Fibroblast of skin of left quadriceps (primary cell): ENCODE data around the gene NET1.
"Not testable (repeated sequence)": the region's sequence is repeated elsewhere in the genome, so short reads cannot be mapped to it uniquely, and the experiment has no call there.

Source experiments
- DNase-seq, 2 experiments: peaks; one replicate each; pipeline ENCODE4 v3.0.0-alpha.2; 2013; ENCODE audit warnings: low read depth in 2 of 2

The NET1 gene, protein sequence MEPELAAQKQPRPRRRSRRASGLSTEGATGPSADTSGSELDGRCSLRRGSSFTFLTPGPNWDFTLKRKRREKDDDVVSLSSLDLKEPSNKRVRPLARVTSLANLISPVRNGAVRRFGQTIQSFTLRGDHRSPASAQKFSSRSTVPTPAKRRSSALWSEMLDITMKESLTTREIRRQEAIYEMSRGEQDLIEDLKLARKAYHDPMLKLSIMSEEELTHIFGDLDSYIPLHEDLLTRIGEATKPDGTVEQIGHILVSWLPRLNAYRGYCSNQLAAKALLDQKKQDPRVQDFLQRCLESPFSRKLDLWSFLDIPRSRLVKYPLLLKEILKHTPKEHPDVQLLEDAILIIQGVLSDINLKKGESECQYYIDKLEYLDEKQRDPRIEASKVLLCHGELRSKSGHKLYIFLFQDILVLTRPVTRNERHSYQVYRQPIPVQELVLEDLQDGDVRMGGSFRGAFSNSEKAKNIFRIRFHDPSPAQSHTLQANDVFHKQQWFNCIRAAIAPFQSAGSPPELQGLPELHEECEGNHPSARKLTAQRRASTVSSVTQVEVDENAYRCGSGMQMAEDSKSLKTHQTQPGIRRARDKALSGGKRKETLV

GRCh38 chr10:5412277-5412941 is at the start of gene NET1:
NET1 (plus strand) TSS chr10:5412557; CDS start chr10:5412693, 136 bp downstream.
- peak; percentile 62 to 63 for DNase-seq

DNA sequence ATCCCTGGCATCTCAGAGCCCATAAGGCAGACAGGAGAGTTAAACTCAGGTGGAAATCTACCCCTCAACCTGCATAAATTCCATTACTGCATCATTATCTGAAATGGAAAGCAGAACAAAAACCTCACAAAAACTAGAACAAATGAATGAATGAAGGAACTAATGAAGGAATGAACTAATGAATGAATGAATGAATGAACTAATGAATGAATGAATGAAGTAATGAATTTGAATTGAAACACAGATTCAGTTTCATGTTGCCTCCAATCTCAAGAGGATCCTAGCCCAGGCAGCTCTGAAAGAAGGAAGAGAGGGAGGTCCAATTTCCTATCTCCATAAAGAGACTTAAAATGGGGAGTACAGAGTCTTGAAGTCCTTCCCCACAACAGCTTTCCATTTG is 49.5 kb upstream of the NET1 start:
- DNase-seq = no peak

DNA sequence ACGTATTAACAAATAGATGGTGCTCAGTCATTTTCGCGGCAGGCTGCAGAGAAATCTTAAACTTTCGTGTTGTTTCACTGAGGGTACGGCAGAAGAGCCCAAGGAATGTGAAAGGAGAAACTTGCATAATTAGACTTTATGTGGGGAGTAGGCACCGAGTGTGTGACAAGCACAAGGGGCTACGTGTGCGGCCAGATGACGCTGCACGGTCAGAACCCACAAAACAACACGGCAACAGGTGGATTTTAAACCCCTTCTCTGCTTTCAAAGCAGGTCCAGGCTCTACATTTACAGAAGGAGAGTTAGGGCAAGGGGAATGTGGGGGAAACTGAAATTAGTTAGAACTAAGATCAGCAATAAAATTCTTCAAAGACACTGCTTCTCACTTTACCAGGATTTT is 48.0 kb upstream of the NET1 start:
- DNase-seq = no peak

DNA sequence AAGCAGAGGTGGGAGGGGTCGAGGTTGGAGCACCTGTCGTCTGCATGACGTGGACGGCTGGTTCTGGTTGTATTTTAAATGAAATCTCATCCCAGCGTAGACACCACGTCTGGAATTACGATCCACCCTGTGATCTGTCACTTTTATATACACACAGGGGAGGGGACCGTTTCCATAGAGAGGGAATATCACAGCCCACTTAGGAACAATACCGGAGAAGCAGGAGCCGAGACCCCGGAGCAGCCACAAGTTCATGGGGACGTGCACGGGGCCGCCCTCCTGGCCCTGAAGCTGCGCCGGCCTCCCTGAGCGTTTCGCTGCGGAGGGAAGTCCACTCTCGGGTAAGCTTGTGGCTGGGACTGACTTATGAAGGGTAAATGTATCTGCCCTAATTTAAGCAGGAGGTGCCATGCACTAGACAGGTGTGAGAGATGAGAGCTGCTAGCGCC is 47.4 kb upstream of the NET1 start, which contains the start of gene UCN3:
Gene UCN3 (plus strand): TSS at position 77 of the 449 bp plus-strand sequence. CDS start 8,755 bp downstream, outside the sequence.
- no peak for DNase-seq

DNA sequence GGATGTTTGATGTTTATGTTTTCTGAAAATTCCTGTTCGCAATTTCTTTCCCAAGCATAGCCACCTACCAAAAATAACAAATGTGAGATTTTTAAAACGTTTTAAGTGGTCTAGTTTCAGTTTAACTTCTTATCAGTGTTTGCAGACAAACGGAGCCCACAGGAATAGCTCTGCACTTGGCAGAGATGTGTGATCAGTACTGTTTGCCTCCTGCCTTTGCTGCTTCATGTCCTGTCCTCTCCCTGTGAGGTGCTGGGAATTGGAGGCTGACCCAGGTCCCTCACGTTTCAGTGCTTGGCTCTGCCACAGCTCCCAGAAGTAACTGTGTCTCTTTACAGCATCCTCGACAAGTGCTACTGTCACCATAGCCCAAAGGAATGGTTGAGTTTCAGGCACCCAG is 46.4 kb upstream of the NET1 start:
- DNase-seq = no peak

GRCh38 chr10:5369362-5370158 is 42.8 kb upstream of the NET1 start:
- no peak for DNase-seq

DNA sequence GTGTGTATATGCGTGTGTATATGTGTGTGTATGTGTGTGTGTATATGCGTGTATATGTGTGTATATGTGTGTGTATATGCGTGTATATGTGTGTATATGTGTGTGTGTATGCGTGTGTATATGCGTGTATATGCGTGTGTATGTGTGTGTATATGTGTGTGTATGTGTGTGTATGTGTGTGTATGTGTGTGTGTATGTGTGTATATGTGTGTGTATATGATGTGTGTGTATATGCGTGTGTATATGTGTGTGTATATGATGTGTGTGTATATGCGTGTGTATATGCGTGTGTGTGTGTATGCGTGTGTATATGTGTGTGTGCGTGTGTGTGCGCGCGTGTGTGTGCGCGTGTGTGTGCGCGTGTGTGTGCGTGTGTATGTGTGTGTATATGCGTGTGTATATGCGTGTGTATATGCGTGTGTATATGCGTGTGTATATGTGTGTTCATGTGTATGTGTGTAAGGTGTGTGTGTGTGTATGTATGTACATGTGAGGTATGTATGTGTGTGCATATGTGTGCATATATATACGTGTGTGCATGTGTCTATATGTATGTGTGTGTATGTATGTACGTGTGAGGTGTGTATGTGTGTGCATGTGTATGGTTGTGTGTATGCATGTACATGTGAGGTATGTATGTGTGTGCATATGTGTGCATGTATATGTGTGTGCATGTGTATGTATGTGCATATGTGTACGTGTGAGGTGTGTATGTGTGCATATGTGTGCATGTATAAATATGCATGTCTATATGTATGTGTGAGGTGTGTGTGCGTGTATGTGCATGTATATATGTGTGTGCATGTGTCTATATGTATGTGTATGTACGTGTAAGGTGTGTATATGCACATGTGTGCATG is 41.6 kb upstream of the NET1 start:
- DNase-seq = no peak

DNA sequence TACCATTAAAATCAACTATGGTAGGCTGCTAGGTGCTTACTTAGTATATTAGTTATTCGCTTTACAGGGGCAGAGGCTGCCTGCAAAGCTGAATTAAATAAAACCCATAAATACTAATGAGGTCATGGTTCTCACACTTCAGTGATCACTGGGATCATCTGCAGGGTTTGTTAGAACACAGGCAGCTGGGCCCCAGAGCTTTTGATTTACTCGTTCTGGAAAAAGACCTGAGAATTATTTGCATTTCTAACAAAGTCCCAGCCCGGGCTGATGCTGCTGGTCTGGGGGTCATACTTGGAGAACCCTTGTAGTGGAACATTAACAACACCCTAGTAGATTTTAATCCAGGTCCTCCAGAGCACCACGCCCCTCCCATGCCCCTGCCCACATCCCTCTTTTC is 39.0 kb upstream of the NET1 start:
- no peak for DNase-seq

- no peak for DNase-seq
Observed at GRCh38 chr10:5373891-5374611, 38.3 kb upstream of the NET1 start.

GRCh38 chr10:5376450-5376849 is 35.9 kb upstream of the NET1 start:
- no peak for DNase-seq

DNA sequence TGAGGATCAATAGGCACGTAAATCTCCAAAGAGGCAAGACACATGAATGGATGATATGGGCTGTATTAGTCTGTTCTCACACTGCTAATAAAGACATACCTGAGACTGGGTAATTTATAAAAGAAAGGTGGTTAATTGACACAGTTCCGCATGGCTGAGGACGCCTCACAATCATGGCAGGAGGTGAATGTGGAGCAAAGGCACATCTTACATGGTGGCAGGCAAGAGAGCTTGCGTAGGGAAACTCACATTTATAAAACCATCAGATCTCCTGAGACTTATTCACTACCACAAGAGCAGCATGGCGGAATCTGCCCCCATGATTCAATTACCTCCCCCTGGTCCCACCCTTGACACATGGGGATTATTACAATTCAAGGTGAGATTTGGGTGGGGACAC is 33.2 kb upstream of the NET1 start:
- not testable (repeated sequence) for DNase-seq

DNA sequence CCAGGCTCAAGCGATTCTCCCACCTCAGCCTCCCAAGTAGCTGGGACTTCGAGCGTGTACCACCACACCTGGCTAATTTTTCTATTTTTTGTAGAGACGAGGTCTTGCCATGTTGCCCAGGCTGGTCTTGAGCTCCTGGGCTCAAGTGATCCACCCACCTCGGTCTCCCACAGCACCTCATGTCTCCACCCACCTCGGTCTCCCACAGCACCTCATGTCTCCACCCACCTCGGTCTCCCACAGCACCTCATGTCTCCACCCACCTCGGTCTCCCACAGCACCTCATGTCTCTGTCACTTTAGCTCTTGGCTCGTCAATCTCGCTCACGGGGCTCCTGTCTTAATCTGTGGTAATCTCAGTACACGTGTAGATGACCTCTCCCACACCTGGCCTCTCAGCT is 32.0 kb upstream of the NET1 start:
- DNase-seq = not testable (repeated sequence)

- DNase-seq = no peak
Observed at GRCh38 chr10:5381187-5381586, 31.2 kb upstream of the NET1 start.

DNA sequence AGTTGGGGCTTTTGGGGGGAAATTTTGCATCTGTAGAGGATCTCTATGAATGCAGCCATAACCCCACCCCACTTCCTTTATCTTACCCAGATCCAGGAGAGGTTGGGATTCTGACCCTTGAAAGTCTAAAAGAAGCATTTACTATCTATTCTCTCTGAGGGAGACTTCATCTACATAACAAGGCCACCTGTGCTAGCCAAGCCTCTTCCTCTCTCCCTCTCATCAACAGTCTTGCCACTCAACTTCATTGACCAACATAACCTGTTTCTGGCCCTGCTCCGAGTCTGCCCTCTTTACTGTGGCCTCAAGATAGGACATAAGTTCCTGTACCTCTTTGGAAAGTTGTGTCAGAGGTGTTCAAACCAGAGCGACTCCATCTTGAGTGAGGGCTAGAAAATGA is 27.1 kb upstream of the NET1 start:
- DNase-seq = no peak

DNA sequence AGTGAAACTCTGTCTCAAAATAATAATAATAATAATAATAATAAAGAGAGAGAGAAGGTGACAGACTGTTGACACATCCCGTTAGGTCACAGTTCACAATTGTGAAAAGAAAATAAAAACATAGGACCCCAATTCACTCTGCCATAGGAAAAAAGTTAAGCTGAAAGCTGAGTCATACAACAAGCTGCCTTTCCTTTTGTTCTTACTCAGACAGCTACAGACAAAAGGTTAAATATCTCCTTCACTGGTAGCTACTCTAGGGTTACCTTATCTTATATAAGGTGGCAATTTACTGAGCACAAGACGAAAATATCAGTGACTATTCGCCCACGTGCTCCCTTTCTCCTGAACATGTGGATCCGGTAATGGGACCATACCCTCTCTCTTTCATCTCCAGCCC is 25.2 kb upstream of the NET1 start:
- no peak for DNase-seq

GRCh38 chr10:5390607-5391205 is 21.7 kb upstream of the NET1 start:
- DNase-seq = no peak

DNA sequence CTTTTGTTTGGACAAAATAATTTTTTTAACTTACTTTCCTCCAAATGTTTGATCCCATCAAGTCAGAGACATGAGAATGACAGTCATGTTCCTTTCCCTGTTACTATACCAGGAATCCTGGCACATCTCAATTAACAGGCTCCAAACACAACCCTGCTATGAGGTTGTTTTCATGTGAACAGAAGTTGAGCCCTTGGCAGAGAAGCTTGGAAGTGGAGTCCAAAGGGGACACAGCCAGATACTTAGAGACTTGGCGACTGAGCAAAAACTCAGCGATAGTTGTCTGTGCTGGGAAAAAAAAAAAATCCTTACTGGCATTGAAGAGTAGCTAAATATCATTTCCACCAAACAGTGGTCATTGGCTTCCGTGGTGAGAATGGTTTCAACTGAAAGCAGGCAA is 20.6 kb upstream of the NET1 start:
- no peak for DNase-seq

DNA sequence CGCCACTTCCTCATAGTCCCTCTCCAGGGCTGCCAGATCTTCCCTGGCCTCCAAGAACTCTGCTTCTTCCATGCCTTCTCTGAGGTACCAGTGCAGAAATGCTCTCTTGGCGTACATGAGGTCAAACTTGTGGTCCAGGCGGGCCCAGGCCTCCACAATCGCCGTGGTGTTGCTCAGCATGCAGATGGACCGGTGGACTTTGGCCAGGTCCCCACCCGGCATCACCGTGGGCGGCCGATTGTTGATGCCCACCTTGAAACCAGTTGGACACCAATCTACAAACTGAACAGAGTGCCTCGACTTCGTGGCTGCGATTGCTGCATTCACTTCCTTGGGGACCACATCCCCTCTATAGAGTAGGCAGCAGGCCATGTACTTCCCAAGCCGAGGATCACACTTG is 18.8 kb upstream of the NET1 start:
- DNase-seq = no peak

- no peak for DNase-seq
Observed at GRCh38 chr10:5395168-5395567, 17.2 kb upstream of the NET1 start.
